Astrocyte (in vitro differentiated cells and primary cell): ENCODE measurements around the gene HSD17B14.
"Not testable (repeated sequence)": the region's sequence is repeated elsewhere in the genome, so short reads cannot be mapped to it uniquely, and the experiment has no call there.

Source experiments
- EZH2 ChIP-seq: IDR thresholded peaks from 2 replicates; pipeline ENCODE4 v1.6.1; 2012; ENCODE audit warnings: mild to moderate bottlenecking, low read length, inconsistent platforms; ENCODE audit not compliant: insufficient read depth
- TF ChIP-seq, protein P1 (sequence below): IDR thresholded peaks from 2 replicates; pipeline ENCODE4 v1.5.1; 2011; ENCODE audit warnings: low read depth, mild to moderate bottlenecking, inconsistent platforms, low read length, moderate library complexity; ENCODE audit not compliant: insufficient read depth

DNA sequence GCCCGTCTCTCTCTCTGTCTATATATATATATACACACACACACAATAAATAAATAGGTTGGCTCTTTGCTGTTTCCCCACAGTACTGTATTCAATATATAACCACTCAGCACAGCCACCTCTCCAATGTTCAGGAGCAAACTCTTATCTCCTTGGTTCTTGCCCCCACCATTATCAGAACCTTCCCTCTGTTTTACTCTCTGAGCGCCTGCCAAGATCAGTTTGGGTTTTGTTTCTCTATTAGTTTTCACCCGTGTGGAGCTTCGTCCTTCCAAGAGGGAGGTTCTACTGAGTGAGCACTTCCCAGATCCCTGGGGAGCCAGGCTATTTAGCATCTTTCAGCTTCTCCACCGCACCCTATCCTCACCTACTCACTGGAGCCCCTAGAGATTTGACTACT, 70.5 kb downstream of the HSD17B14 start:
- TF ChIP-seq, protein P1, sequence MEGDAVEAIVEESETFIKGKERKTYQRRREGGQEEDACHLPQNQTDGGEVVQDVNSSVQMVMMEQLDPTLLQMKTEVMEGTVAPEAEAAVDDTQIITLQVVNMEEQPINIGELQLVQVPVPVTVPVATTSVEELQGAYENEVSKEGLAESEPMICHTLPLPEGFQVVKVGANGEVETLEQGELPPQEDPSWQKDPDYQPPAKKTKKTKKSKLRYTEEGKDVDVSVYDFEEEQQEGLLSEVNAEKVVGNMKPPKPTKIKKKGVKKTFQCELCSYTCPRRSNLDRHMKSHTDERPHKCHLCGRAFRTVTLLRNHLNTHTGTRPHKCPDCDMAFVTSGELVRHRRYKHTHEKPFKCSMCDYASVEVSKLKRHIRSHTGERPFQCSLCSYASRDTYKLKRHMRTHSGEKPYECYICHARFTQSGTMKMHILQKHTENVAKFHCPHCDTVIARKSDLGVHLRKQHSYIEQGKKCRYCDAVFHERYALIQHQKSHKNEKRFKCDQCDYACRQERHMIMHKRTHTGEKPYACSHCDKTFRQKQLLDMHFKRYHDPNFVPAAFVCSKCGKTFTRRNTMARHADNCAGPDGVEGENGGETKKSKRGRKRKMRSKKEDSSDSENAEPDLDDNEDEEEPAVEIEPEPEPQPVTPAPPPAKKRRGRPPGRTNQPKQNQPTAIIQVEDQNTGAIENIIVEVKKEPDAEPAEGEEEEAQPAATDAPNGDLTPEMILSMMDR: not testable (repeated sequence)
- not testable (repeated sequence) for TF ChIP-seq EZH2
